COLO829 (cell line): Measurements from ENCODE around the gene TYMS.
A peak's percentile ranks its signal among the peaks of the same experiment; 100 is the strongest.

Experiments
- DNase-seq: peaks from one replicate; pipeline ENCODE4 v3.0.0; 2012; ENCODE audit warnings: low spot score

Gene TYMS

GRCh38 chr18:712401-713134 is 55.1 kb downstream of the TYMS start, which contains the start of gene ENOSF1:
TSS of gene ENOSF1 (minus strand) at chr18:712630. CDS start at chr18:712587, 43 bp downstream.
- DNase-seq = peak; percentile 41

- no peak for DNase-seq
Measured at GRCh38 chr18:713135-713490, 55.7 kb downstream of the TYMS start.

GRCh38 chr18:715626-716025 is 58.2 kb downstream of the TYMS start:
- DNase-seq = no peak

- no peak for DNase-seq
Measured at GRCh38 chr18:717003-717402, 59.5 kb downstream of the TYMS start.
